Dermis blood vessel endothelial cell (primary cell): ENCODE data around the gene NOA1. TPM values are rescaled to one million over a fixed set of nuclear protein-coding genes. Genes with fewer than 3 reads are reported as not detected.

ENCODE experiments used
- DNase-seq: peaks from one replicate; pipeline ENCODE4 v3.0.0; 2010
- total RNA-seq: library from RNA; depleted of rRNA; stranded (reverse); fragments of >200 nt; gene quantifications from 2 replicates; pipeline ENCODE4 v1.2.3, GENCODE V29; 2014

Gene NOA1
- 22.6 and 29.2 TPM in 2 replicates for total RNA-seq

GRCh38 chr4:56977321-56978012 is at the start of gene NOA1:
NOA1 (minus strand) TSS chr4:56977606; CDS start chr4:56977585, 21 bp downstream.
- peak; percentile 100 for DNase-seq

- no peak for DNase-seq
Observed at GRCh38 chr4:57023104-57023503, 45.7 kb upstream of the NOA1 start.

- DNase-seq, result peak; percentile 95
Observed at GRCh38 chr4:57020467-57021101, 43.2 kb upstream of the NOA1 start.

GRCh38 chr4:57018980-57019379 is 41.6 kb upstream of the NOA1 start:
- no peak for DNase-seq

- DNase-seq, result no peak
Observed at GRCh38 chr4:57013543-57014120, 36.2 kb upstream of the NOA1 start.

GRCh38 chr4:56999751-57000150 is 22.3 kb upstream of the NOA1 start:
- DNase-seq, result no peak

- peak; percentile 92 for DNase-seq
Observed at GRCh38 chr4:56995525-56995924, 18.1 kb upstream of the NOA1 start.

GRCh38 chr4:56990109-56990905 is 12.9 kb upstream of the NOA1 start:
- DNase-seq, result no peak

- no peak for DNase-seq
Observed at GRCh38 chr4:56986952-56987351, 9.5 kb upstream of the NOA1 start.

GRCh38 chr4:56986192-56986591 is 8.8 kb upstream of the NOA1 start:
- DNase-seq, result no peak

- peak; percentile 80 for DNase-seq
Observed at GRCh38 chr4:56981795-56982201, 4.4 kb upstream of the NOA1 start.

- peak; percentile 63 for DNase-seq
Observed at GRCh38 chr4:56979421-56980072, 2.1 kb upstream of the NOA1 start.

- peak; percentile 97 for DNase-seq
Observed at GRCh38 chr4:56978750-56979303, 1.4 kb upstream of the NOA1 start, which contains the start of gene POLR2B. POLR2B (plus strand) TSS chr4:56978896; CDS start chr4:56978986, 90 bp downstream.

- no peak for DNase-seq
Observed at GRCh38 chr4:56976837-56977320, 527 bp downstream of the NOA1 start.

GRCh38 chr4:56976283-56976836 is 1.0 kb downstream of the NOA1 start:
- peak; percentile 37 for DNase-seq

GRCh38 chr4:56973336-56973735 is 4.1 kb downstream of the NOA1 start:
- DNase-seq, result no peak

GRCh38 chr4:56972809-56973208 is 4.6 kb downstream of the NOA1 start:
- no peak for DNase-seq

- no peak for DNase-seq
Observed at GRCh38 chr4:56972389-56972788, 5.0 kb downstream of the NOA1 start.

- no peak for DNase-seq
Observed at GRCh38 chr4:56971383-56971782, 6.0 kb downstream of the NOA1 start.

GRCh38 chr4:56961107-56961500 is 16.3 kb downstream of the NOA1 start:
- DNase-seq, result no peak

- DNase-seq, result no peak
Observed at GRCh38 chr4:56959100-56959499, 18.3 kb downstream of the NOA1 start.

GRCh38 chr4:56958111-56958517 is 19.3 kb downstream of the NOA1 start:
- peak; percentile 91 for DNase-seq
